ENCODE results near the gene RHPN2. TPM values are rescaled to one million over a fixed set of nuclear protein-coding genes. Genes with fewer than 3 reads are reported as not detected.

Gene RHPN2
- total and polyA plus RNA-seq, 2 of the 13 experiments (the other 11 are each of a cell fraction or from before 2014, with no cell fraction given), result 20.3 to 48.0 TPM

GRCh38 chr19:33064792-33065550 is at the start of gene RHPN2 (continued):
- TF ChIP-seq SALL1 (CRISPR knock-in tag; IDR thresholded peaks at IDR 0.05) (peak; percentile 59), MLXIP (CRISPR knock-in tag; IDR thresholded peaks at IDR 0.05; ENCODE audit: borderline replicate concordance) (no peak), SMAD3 (CRISPR knock-in tag; IDR thresholded peaks at IDR 0.05) (no peak), RARG (CRISPR knock-in tag; IDR thresholded peaks at IDR 0.05; ENCODE audit: low read depth) (no peak), ETV6 (CRISPR knock-in tag; conservative IDR thresholded peaks at IDR 0.05) (0 out of 2 replicates have a peak, but pooled peaks have one; percentile 46), TRIM24 (CRISPR knock-in tag; IDR thresholded peaks at IDR 0.05) (no peak), SOX13 (IDR thresholded peaks at IDR 0.05) (no peak), SOX13 (CRISPR knock-in tag; conservative IDR thresholded peaks at IDR 0.05 in 1 of 2, IDR thresholded peaks at IDR 0.05 in 1 of 2) (no peak), NFRKB (IDR thresholded peaks at IDR 0.05) (no peak), PRDM15 (CRISPR knock-in tag; IDR thresholded peaks at IDR 0.05) (peak; percentile 89; the same call in 1 of the 2 replicates), ZKSCAN8 (CRISPR knock-in tag; IDR thresholded peaks at IDR 0.05; ENCODE audit: borderline replicate concordance) (0 out of 2 replicates have a peak, but pooled peaks have one; percentile 25), PRMT3 (CRISPR knock-in tag; IDR thresholded peaks at IDR 0.05; ENCODE audit: borderline replicate concordance, low read depth) (no peak), THYN1 (CRISPR knock-in tag; IDR thresholded peaks at IDR 0.05; ENCODE audit: borderline replicate concordance, low read depth) (no peak), ZNF264 (CRISPR knock-in tag; IDR thresholded peaks at IDR 0.05) (no peak), PAXIP1 (CRISPR knock-in tag; conservative IDR thresholded peaks at IDR 0.05) (no peak), ZNF574 (CRISPR knock-in tag; IDR thresholded peaks at IDR 0.05) (peak; percentile 36; the same call in 1 of the 2 replicates)

Data from HepG2 (cell line).